B cell (primary cell): ENCODE data around the gene ACOXL. TPM values are rescaled to one million over a fixed set of nuclear protein-coding genes. Genes with fewer than 3 reads are reported as not detected.

Source experiments
- ATAC-seq: fragments of 200-7000 bp; cut with Tn5 transposase; one replicate; pipeline ENCODE4 v1.10.0; 2021; ENCODE audit warnings: low read depth, mild to moderate bottlenecking, moderate number of reproducible peaks, moderate library complexity
- CTCF ChIA-PET: fragments of 350-600 bp; sonication (Branson Sonifier 250); formaldehyde crosslinking; loops from one replicate; lab custom pipeline; 2021; ENCODE audit warnings: antibody characterized with exemption, inconsistent platforms; lab: Charles Lee
- POLR2A ChIA-PET: fragments of 350-600 bp; sonication (Branson Sonifier 250); formaldehyde crosslinking; loops from one replicate; lab custom pipeline; 2021; ENCODE audit warnings: antibody characterized with exemption; lab: Charles Lee
- DNase-seq: peaks from one replicate; pipeline ENCODE4 v3.0.0; 2013
- H2AFZ ChIP-seq: 2 replicates; pipeline ENCODE4 v1.6.1; 2012; ENCODE audit warnings: mild to moderate bottlenecking, low read depth, low read length; ENCODE audit not compliant: insufficient read depth, poor library complexity, severe bottlenecking
- H3K27ac ChIP-seq, 2 donors: 1 replicate in 1 of 2; 2 replicates in 1 of 2; pipeline ENCODE4 v1.5.1; 2012 to 2013; ENCODE audit warnings: low read length in 2 of 2, mild to moderate bottlenecking in 2 of 2, moderate library complexity in 1 of 2
- H3K27me3 ChIP-seq, 4 experiments: fragments of 200-600 bp in 1 of 4; sonication (generic) in 1 of 4; replicated peaks in 1 of 4; 1 replicate in 2 of 4; 2 replicates in 2 of 4; pipeline versions ENCODE4 v1.6.1 to v1.7.0; 2013 to 2016; ENCODE audit warnings: low read length in 3 of 4, mild to moderate bottlenecking in 2 of 4, mixed read lengths in 1 of 4, moderate library complexity in 1 of 4; ENCODE audit not compliant: insufficient read depth in 4 of 4, control insufficient read depth in 3 of 4; ENCODE audit errors: control extremely low read depth in 1 of 4
- H3K36me3 ChIP-seq, 2 experiments: replicated peaks in 1 of 2; 1 replicate in 1 of 2; 2 replicates in 1 of 2; pipeline versions ENCODE4 v1.6.1 to v1.7.1; 2013; ENCODE audit warnings: low read length in 1 of 2; ENCODE audit not compliant: insufficient read depth in 2 of 2, control insufficient read depth in 1 of 2; ENCODE audit errors: control extremely low read depth in 1 of 2, extremely low read depth in 1 of 2
- H3K4me1 ChIP-seq, 2 donors: fragments of 200-600 bp in 1 of 2; sonication (generic) in 1 of 2; 1 replicate in 1 of 2; 2 replicates in 1 of 2; pipeline versions ENCODE4 v1.5.1 to v1.6.1; 2013 to 2017; ENCODE audit warnings: low read length in 2 of 2; ENCODE audit not compliant: control insufficient read depth in 2 of 2, insufficient read depth in 2 of 2
- H3K4me2 ChIP-seq: replicated peaks from 2 replicates; pipeline ENCODE3; 2012; ENCODE audit warnings: mild to moderate bottlenecking, low read depth, low read length; ENCODE audit not compliant: poor library complexity, severe bottlenecking
- H3K4me3 ChIP-seq, 5 experiments: fragments of 200-600 bp in 1 of 5; sonication (generic) in 1 of 5; 1 replicate in 3 of 5; 2 replicates in 2 of 5; pipeline versions ENCODE4 v1.5.1 to v1.7.0; 2011 to 2016; ENCODE audit warnings: low read length in 4 of 5, mild to moderate bottlenecking in 4 of 5, low read depth in 2 of 5, control low read depth in 1 of 5, moderate library complexity in 1 of 5; ENCODE audit not compliant: insufficient read depth in 1 of 5; ENCODE audit errors: control extremely low read depth in 1 of 5, extremely low read depth in 1 of 5
- H3K79me2 ChIP-seq: fragments of 200-600 bp; sonication (generic); one replicate; pipeline ENCODE4 v1.6.0; 2016; ENCODE audit warnings: low read length; ENCODE audit not compliant: control insufficient read depth, insufficient read depth
- H3K9ac ChIP-seq: fragments of 200-600 bp; sonication (generic); 2 replicates; pipeline ENCODE4 v1.6.1; 2017; ENCODE audit warnings: mild to moderate bottlenecking, low read length, moderate library complexity
- H3K9me3 ChIP-seq, 3 donors: one replicate each; pipeline versions ENCODE4 v1.6.1 to v1.7.1; 2013; ENCODE audit warnings: low read length in 2 of 3; ENCODE audit not compliant: control insufficient read depth in 2 of 3, insufficient read depth in 1 of 3; ENCODE audit errors: control extremely low read depth in 1 of 3
- H4K20me1 ChIP-seq: 2 replicates; pipeline ENCODE4 v1.6.0; 2012; ENCODE audit warnings: mild to moderate bottlenecking, low read length; ENCODE audit not compliant: insufficient read depth, control insufficient read depth, poor library complexity, severe bottlenecking
- H3K27ac Mint-ChIP-seq: one replicate; pipeline ENCODE4 v1.8.0; 2021; ENCODE audit warnings: mixed read lengths
- H3K27me3 Mint-ChIP-seq: one replicate; pipeline ENCODE4 v1.8.0; 2021; ENCODE audit warnings: mixed read lengths
- H3K4me1 Mint-ChIP-seq: one replicate; pipeline ENCODE4 v1.8.0; 2021; ENCODE audit warnings: mixed read lengths
- H3K4me3 Mint-ChIP-seq: one replicate; pipeline ENCODE4 v1.8.0; 2021; ENCODE audit warnings: mixed read lengths
- H3K9me3 Mint-ChIP-seq: one replicate; pipeline ENCODE4 v1.8.0; 2022; ENCODE audit warnings: mixed read lengths; ENCODE audit not compliant: insufficient read depth
- EZH2 ChIP-seq: IDR thresholded peaks from 2 replicates; pipeline ENCODE4 v1.6.1; 2012; ENCODE audit warnings: borderline replicate concordance, low read depth, mild to moderate bottlenecking, moderate library complexity, low read length; ENCODE audit not compliant: insufficient read depth, poor library complexity, severe bottlenecking
- WGBS: methylation state at CpG from one replicate; pipeline ENCODE4 v1.1.5; 2013; ENCODE audit warnings: missing lambda C conversion rate; ENCODE audit not compliant: insufficient coverage; 5-methylcytosine and 5-hydroxymethylcytosine counted together
- intact Hi-C: fragments of 100-400 bp; cut with micrococcal nuclease; formaldehyde crosslinking; loops from one replicate; pipeline ENCODE4 v1.10.0; 2022
- polyA plus RNA-seq: library from polyadenylated mRNA; depleted of rRNA; stranded (reverse); fragments of >200 nt; gene quantifications from 2 replicates; pipeline ENCODE4 v1.2.3, GENCODE V29; 2012
- total RNA-seq, 2 donors: library from RNA; stranded (reverse); fragments of 120-200 nt in 1 of 2; gene quantifications; 1 replicate in 1 of 2; 2 replicates in 1 of 2; pipeline versions ENCODE4 v1.2.3 to v1.2.4, GENCODE V29; 2013 to 2022
- TF ChIP-seq, protein P1 (sequence below): fragments of 200-600 bp; IDR thresholded peaks from one replicate; pipeline ENCODE4 v1.8.0; 2022; ENCODE audit warnings: antibody characterized with exemption, mild to moderate bottlenecking

ACOXL gene
- total and polyA plus RNA-seq, 2 donors (not counting 1 experiment from before 2014, with no cell fraction given) = 0.06 TPM; not detected in 1

DNA sequence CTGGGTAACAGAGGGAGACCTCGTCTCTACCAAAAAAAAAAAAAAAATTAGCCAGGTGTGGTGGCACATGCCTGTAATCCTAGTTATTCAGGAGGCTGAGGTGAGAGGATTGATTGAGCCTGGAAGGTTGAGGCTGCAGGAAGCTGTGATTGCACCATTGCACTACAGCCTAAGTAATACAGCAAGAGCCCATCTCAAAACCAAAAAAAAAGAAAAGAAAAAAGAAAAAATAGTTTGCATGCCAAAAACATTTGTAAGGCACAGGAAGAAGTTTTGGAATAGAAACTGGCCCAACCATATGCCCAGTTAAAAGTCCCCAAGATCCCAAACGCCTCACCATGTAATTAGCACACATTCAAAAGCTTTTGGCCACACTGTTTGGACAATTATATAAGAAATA, 13.4 kb upstream of the ACOXL start:
- H3K36me3 ChIP-seq = no peaks in the 10 kb centered on the region
- no peak overlapping the region for H3K4me2 ChIP-seq
- DNase-seq (no peak), ATAC-seq (no peak)
- intact Hi-C loops = no loop called here
- 80% methylated on average over 1 of the region's 2 CpGs for WGBS
- no peaks in the 10 kb centered on the region for H3K4me1 ChIP-seq
- H3K9ac ChIP-seq = no peak overlapping the region
- Mint-ChIP-seq H3K27ac (no peak overlapping the region), H3K4me3 (no peak overlapping the region), H3K27me3 (peaks cover 53% of the 10 kb centered on the region), H3K9me3 (no peaks in the 10 kb centered on the region), H3K4me1 (no peaks in the 10 kb centered on the region)
- H3K9me3 ChIP-seq = no peaks in the 10 kb centered on the region
- H3K27ac ChIP-seq = no peak overlapping the region
- no peak for TF ChIP-seq EZH2
- TF ChIP-seq, protein P1, sequence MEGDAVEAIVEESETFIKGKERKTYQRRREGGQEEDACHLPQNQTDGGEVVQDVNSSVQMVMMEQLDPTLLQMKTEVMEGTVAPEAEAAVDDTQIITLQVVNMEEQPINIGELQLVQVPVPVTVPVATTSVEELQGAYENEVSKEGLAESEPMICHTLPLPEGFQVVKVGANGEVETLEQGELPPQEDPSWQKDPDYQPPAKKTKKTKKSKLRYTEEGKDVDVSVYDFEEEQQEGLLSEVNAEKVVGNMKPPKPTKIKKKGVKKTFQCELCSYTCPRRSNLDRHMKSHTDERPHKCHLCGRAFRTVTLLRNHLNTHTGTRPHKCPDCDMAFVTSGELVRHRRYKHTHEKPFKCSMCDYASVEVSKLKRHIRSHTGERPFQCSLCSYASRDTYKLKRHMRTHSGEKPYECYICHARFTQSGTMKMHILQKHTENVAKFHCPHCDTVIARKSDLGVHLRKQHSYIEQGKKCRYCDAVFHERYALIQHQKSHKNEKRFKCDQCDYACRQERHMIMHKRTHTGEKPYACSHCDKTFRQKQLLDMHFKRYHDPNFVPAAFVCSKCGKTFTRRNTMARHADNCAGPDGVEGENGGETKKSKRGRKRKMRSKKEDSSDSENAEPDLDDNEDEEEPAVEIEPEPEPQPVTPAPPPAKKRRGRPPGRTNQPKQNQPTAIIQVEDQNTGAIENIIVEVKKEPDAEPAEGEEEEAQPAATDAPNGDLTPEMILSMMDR = no peak
- H4K20me1 ChIP-seq = no peaks in the 10 kb centered on the region
- no peaks in the 10 kb centered on the region for H3K79me2 ChIP-seq
- CTCF ChIA-PET = interaction anchor here (0.7 kb wide), 1 partner anchor 9 kb away, joined by 3 read pairs; no protein-coding TSS in a partner anchor
- peaks cover 0 to 14% (median 10%) of the 10 kb centered on the region in 4 experiments for H3K27me3 ChIP-seq
- no peak overlapping the region for H2AFZ ChIP-seq
- POLR2A ChIA-PET = no interaction called here
- H3K4me3 ChIP-seq = no peak overlapping the region

DNA sequence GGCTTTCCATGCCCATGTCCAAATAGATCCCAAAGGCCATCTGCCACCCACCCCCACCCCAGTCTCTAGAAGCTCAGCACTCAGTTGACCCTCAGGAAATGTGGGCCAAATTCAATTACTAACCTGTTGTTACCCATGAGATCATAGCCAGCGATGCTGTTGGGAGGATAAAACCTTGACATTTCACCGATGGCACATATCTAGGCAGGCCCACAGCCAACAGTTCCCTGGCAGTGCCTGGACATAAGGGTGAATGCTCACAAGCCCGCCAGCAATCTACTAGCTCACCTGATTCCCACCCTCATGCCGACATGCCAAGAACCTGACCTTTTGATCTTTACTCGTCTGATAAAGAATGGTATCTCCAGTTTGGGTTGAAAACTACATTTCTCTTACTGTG, 11.8 kb upstream of the ACOXL start:
- no peak overlapping the region for H3K4me3 ChIP-seq
- POLR2A ChIA-PET = no interaction called here
- H3K27ac ChIP-seq = no peak overlapping the region
- Mint-ChIP-seq H3K4me1 (no peaks in the 10 kb centered on the region), H3K27me3 (peaks cover 41% of the 10 kb centered on the region), H3K9me3 (no peaks in the 10 kb centered on the region), H3K4me3 (no peak overlapping the region), H3K27ac (no peak overlapping the region)
- no peaks in the 10 kb centered on the region for H3K36me3 ChIP-seq
- H2AFZ ChIP-seq = no peak overlapping the region
- H3K79me2 ChIP-seq = no peaks in the 10 kb centered on the region
- H3K4me2 ChIP-seq = no peak overlapping the region
- DNase-seq = no peak
- TF ChIP-seq, protein P1 = no peak
- TF ChIP-seq EZH2 = no peak
- no peaks in the 10 kb centered on the region for H4K20me1 ChIP-seq
- no peak overlapping the region for H3K9ac ChIP-seq
- H3K4me1 ChIP-seq = no peaks in the 10 kb centered on the region
- CTCF ChIA-PET = interaction anchor here (1.1 kb wide), 1 partner anchor 13 kb away, joined by 4 read pairs; no protein-coding TSS in a partner anchor
- H3K27me3 ChIP-seq = peaks cover 0 to 17% (median 8%) of the 10 kb centered on the region in 4 experiments
- 94% methylated on average over 2 of the region's 5 CpGs for WGBS
- intact Hi-C loops = no loop called here
- ATAC-seq = no peak
- H3K9me3 ChIP-seq = no peaks in the 10 kb centered on the region
